HG03565 (cell line): Measurements from ENCODE around the gene COQ3.
A peak's percentile ranks its signal among the peaks of the same experiment; 100 is the strongest.

Experiments used
- ATAC-seq: cut with Tn5 transposase; IDR thresholded peaks from one replicate; pipeline ENCODE4 v1.9.1; 2021; ENCODE audit warnings: mild to moderate bottlenecking, moderate library complexity; ENCODE audit not compliant: unreplicated experiment

The COQ3 gene

GRCh38 chr6:99334526-99335127 is 59.4 kb downstream of the COQ3 start:
- peak; percentile 27 for ATAC-seq

DNA sequence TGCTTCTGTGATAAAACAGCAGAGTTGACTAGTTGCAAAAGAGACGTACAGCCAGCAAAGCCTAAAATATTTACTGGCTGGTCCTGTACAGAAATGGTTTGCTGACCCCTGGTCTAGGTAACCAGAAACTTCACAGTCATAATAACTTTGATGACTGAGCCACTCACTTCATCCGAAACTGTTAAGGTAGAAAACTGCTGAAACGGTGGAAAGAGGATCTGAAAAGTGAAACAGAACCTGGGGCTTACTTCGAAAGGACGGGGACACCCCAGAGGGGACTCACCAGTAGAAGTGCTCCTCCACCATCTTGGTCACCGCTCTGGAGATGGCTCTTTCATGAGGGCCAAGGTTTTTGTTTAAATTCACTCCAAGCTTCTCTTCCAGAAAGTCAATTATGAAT is 60.9 kb downstream of the COQ3 start:
- peak; percentile 86 for ATAC-seq

DNA sequence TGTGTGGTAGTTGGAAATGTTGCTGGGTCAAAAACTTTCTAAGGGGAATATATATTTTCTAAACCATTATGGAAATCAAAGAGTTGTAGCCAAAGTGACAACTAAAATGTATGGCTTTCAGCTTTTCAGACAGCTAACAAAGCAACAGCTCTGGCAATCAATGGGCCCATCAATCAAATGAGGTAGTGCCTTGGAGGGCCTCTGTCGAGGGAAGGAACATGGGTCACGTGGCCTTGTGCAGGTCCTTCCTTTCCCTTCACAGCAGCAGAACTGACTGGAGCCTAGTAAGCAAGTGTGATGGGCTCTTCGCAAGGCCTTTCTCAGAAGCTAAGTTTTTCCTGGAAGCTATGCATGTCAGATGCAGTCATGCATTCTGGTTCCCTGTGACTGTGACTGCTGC is 62.5 kb downstream of the COQ3 start:
- ATAC-seq, result no peak

- ATAC-seq, result peak; percentile 65
These were observed 63.8 kb downstream of the COQ3 start for GRCh38 chr6:99330159-99330558.

DNA sequence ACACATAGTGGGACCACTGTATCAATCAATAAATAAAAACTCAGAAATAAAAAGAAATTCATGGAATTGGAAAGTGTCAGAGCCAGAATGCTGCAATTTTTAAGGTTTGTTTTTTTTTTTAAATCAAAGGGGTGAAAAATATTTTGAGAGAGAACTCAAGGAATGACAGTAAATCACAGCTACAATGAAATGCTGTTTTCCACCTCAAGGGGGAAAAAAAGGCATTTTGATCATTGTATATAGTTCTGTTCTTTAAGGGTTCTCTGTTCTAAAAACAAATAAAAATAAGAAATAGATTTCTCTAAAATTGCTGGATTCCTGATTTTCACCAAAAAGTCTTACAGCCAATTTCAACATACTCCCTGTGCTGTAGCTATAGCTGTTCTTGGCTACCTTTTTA is 69.0 kb downstream of the COQ3 start:
- no peak for ATAC-seq
